Measurements from ENCODE around the gene TMEM81.

GRCh38 chr1:205075642-205076155 is 8.6 kb downstream of the TMEM81 start:
- TF ChIP-seq CTCF (IDR thresholded peaks at IDR 0.05) (no peak), EP300 (IDR thresholded peaks at IDR 0.05) (no peak), POLR2A (IDR thresholded peaks at IDR 0.05) (no peak)
